ENCODE results near the gene CUEDC1.

GRCh38 chr17:57871155-57871554 is 84.1 kb downstream of the CUEDC1 start:
- TF ChIP-seq CTCF (IDR thresholded peaks at IDR 0.05; ENCODE audit: low read length) (no peak), EZH2phosphoT487 (IDR thresholded peaks at IDR 0.05; ENCODE audit: low read length) (no peak)

Data from MM.1S (cell line).